Panc1 (cell line): ENCODE data around the gene RUNX1. TPM values are rescaled to one million over a fixed set of nuclear protein-coding genes. Genes with fewer than 3 reads are reported as not detected.

Source experiments
- ATAC-seq: fragments of 200-7000 bp; cut with Tn5 transposase; 2 replicates; pipeline ENCODE4 v1.9.1; 2020; ENCODE audit warnings: mild to moderate bottlenecking, moderate library complexity
- BruUV-seq: library from RNA; stranded (reverse); fragments of 400-500 nt; replicated peaks from 2 replicates; lab custom pipeline; 2021; lab: Mats Ljungman, UMichigan
- CTCF ChIA-PET: fragments of 300-600 bp; sonication (Branson Sonifier 250); formaldehyde crosslinking; loops from one replicate; lab custom pipeline; 2022; ENCODE audit warnings: antibody characterized with exemption; lab: Charles Lee
- POLR2A ChIA-PET: fragments of 300-600 bp; sonication (Branson Sonifier 250); formaldehyde crosslinking; loops from one replicate; lab custom pipeline; 2022; ENCODE audit warnings: antibody characterized with exemption; lab: Charles Lee
- DNase-seq: peaks from one replicate; pipeline ENCODE4 v3.0.0-alpha.2; 2010; ENCODE audit warnings: low read depth, low spot score
- H3K27ac ChIP-seq: 2 replicates; pipeline ENCODE4 v1.5.1; 2011; ENCODE audit warnings: mild to moderate bottlenecking, low read length, inconsistent platforms
- H3K27me3 ChIP-seq: fragments of 200-500 bp; sonication (Bioruptor generic); 2 replicates; pipeline ENCODE4 v1.6.0; 2014; ENCODE audit warnings: low read length, inconsistent platforms; ENCODE audit not compliant: control insufficient read depth, insufficient read depth
- H3K36me3 ChIP-seq: fragments of 200-500 bp; sonication (Bioruptor generic); 2 replicates; pipeline ENCODE4 v1.5.1; 2014; ENCODE audit warnings: inconsistent platforms, mild to moderate bottlenecking, low read length, moderate library complexity; ENCODE audit not compliant: control insufficient read depth, insufficient read depth
- H3K4me1 ChIP-seq: 2 replicates; pipeline ENCODE4 v1.5.1; 2011; ENCODE audit warnings: inconsistent platforms, mild to moderate bottlenecking, low read length, moderate library complexity; ENCODE audit not compliant: control insufficient read depth, insufficient read depth
- H3K4me3 ChIP-seq, 2 experiments: 2 replicates each; pipeline ENCODE4 v1.5.1; 2011 to 2012; ENCODE audit warnings: low read depth in 2 of 2, low read length in 2 of 2, mild to moderate bottlenecking in 2 of 2, inconsistent platforms in 1 of 2, moderate library complexity in 1 of 2
- H3K9me3 ChIP-seq: fragments of 200-500 bp; sonication (Bioruptor generic); 2 replicates; pipeline ENCODE4 v1.5.1; 2014; ENCODE audit warnings: low read depth, mild to moderate bottlenecking, inconsistent platforms, low read length, moderate library complexity; ENCODE audit not compliant: control insufficient read depth, insufficient read depth
- CTCF ChIP-seq: fragments of 450-650 bp; IDR thresholded peaks from 2 replicates; pipeline ENCODE4 v1.5.1; 2017; ENCODE audit warnings: mild to moderate bottlenecking
- POLR2AphosphoS5 ChIP-seq: IDR thresholded peaks from 2 replicates; pipeline ENCODE4 v1.6.1; 2012; ENCODE audit warnings: mild to moderate bottlenecking, low read depth, low read length, moderate library complexity
- REST ChIP-seq, 2 experiments: IDR thresholded peaks; 2 replicates each; pipeline ENCODE4 v1.6.1; 2011 to 2012; ENCODE audit warnings: low read depth in 2 of 2, control low read depth in 1 of 2, low read length in 1 of 2, mild to moderate bottlenecking in 1 of 2, moderate library complexity in 1 of 2; ENCODE audit not compliant: insufficient read depth in 1 of 2
- SIN3A ChIP-seq: IDR thresholded peaks from 2 replicates; pipeline ENCODE4 v1.6.1; 2012; ENCODE audit warnings: low read depth, mild to moderate bottlenecking, low read length, moderate library complexity, borderline replicate concordance; ENCODE audit not compliant: insufficient read depth
- TCF7L2 ChIP-seq: IDR thresholded peaks from 2 replicates; pipeline ENCODE4 v1.6.1; 2011; ENCODE audit warnings: mild to moderate bottlenecking, low read depth, low read length, inconsistent platforms
- in situ Hi-C: cut with HindIII; loops from 2 replicates; pipeline ENCODE4 v1.10.0; 2016; ENCODE audit warnings: low sequenced_read_pairs, low pct_unique_long_range_greater_than_20kb
- intact Hi-C: fragments of 100-400 bp; cut with micrococcal nuclease; formaldehyde crosslinking; loops from one replicate; pipeline ENCODE4 v1.10.0; 2022; ENCODE audit not compliant: unreplicated experiment
- total RNA-seq: library from RNA; stranded (reverse); gene quantifications from one replicate; pipeline ENCODE4 v1.2.1, GENCODE V29; 2021; ENCODE audit not compliant: unreplicated experiment

RUNX1 gene
- total RNA-seq, 1 experiment from 2014 or later: 22.4 TPM

GRCh38 chr21:35042836-35043235 is 6.3 kb downstream of the RUNX1 start:
- no peak overlapping the region for H3K27ac ChIP-seq
- no peak overlapping the region for H3K4me3 ChIP-seq
- H3K4me1 ChIP-seq: peaks cover 2% of the 10 kb centered on the region; the same call in 1 of the 2 replicates
- DNase-seq (no peak), ATAC-seq (no peak)
- BruUV-seq: no TSS peak
- intact Hi-C loops: loop anchor here (10.0 kb wide), 1 partner anchor 212 kb away; no protein-coding TSS in a partner anchor
- no peak for TF ChIP-seq TCF7L2
- TF ChIP-seq CTCF: no peak
- no peak for TF ChIP-seq REST (IDR thresholded peaks at IDR 0.05; ENCODE audit: insufficient read depth in 1 of 2, low read depth in 2 of 2, low read length in 1 of 2)
- no peak for TF ChIP-seq POLR2AphosphoS5
- no peak for TF ChIP-seq SIN3A
- H3K36me3 ChIP-seq: no peaks in the 10 kb centered on the region
- H3K9me3 ChIP-seq: no peaks in the 10 kb centered on the region
- CTCF ChIA-PET: no interaction called here
- in situ Hi-C loops: no loop called here
- no peaks in the 10 kb centered on the region for H3K27me3 ChIP-seq
- POLR2A ChIA-PET: no interaction called here

GRCh38 chr21:35041881-35042280 is 7.2 kb downstream of the RUNX1 start:
- CTCF ChIA-PET: no interaction called here

More at GRCh38 chr21:35041881-35042280, 7.2 kb downstream of the RUNX1 start:
- ATAC-seq (no peak), DNase-seq (no peak)
- no peak overlapping the region for H3K4me3 ChIP-seq
- H3K9me3 ChIP-seq: no peaks in the 10 kb centered on the region
- intact Hi-C loops (loop anchor here (10.0 kb wide), 1 partner anchor 213 kb away; no protein-coding TSS in a partner anchor), in situ Hi-C loops (no loop called here)
- no peaks in the 10 kb centered on the region for H3K27me3 ChIP-seq
- H3K4me1 ChIP-seq: no peaks in the 10 kb centered on the region; the same call in 1 of the 2 replicates
- TF ChIP-seq TCF7L2: no peak
- TF ChIP-seq SIN3A: no peak
- TF ChIP-seq CTCF: no peak
- POLR2A ChIA-PET: no interaction called here
- H3K27ac ChIP-seq: no peak overlapping the region
- no peaks in the 10 kb centered on the region for H3K36me3 ChIP-seq
- no TSS peak for BruUV-seq
